NCI-H446 (cell line): Measurements from ENCODE around the gene UBL3.

Experiments
- DNase-seq, 2 experiments: peaks; one replicate each; lab custom pipeline; 2025; lab: John Stamatoyannopoulos, UW

The UBL3 gene

GRCh38 chr13:29850213-29850898 is at the start of gene UBL3:
UBL3 (minus strand) TSS chr13:29850617; CDS start chr13:29849538, 1,079 bp downstream.
- DNase-seq, result peak; percentile 57 to 87

GRCh38 chr13:29897102-29897501 is 46.7 kb upstream of the UBL3 start:
- no peak for DNase-seq

GRCh38 chr13:29893438-29893837 is 43.0 kb upstream of the UBL3 start:
- DNase-seq, result no peak

GRCh38 chr13:29892151-29892550 is 41.7 kb upstream of the UBL3 start:
- DNase-seq, result no peak

- no peak for DNase-seq
Measured at GRCh38 chr13:29889111-29889510, 38.7 kb upstream of the UBL3 start.

GRCh38 chr13:29888306-29888705 is 37.9 kb upstream of the UBL3 start:
- DNase-seq, result no peak

- no peak for DNase-seq
Measured at GRCh38 chr13:29887686-29888085, 37.3 kb upstream of the UBL3 start.

- no peak for DNase-seq
Measured at GRCh38 chr13:29887030-29887557, 36.7 kb upstream of the UBL3 start.

GRCh38 chr13:29886446-29886845 is 36.0 kb upstream of the UBL3 start:
- no peak for DNase-seq

- no peak for DNase-seq
Measured at GRCh38 chr13:29885989-29886388, 35.6 kb upstream of the UBL3 start.

GRCh38 chr13:29884671-29885430 is 34.4 kb upstream of the UBL3 start:
- DNase-seq, result no peak

- DNase-seq, result no peak
Measured at GRCh38 chr13:29883941-29884518, 33.6 kb upstream of the UBL3 start.

- DNase-seq, result no peak
Measured at GRCh38 chr13:29882076-29882475, 31.7 kb upstream of the UBL3 start.

GRCh38 chr13:29878101-29878500 is 27.7 kb upstream of the UBL3 start:
- no peak for DNase-seq

- no peak for DNase-seq
Measured at GRCh38 chr13:29877456-29878078, 27.1 kb upstream of the UBL3 start.

- no peak for DNase-seq
Measured at GRCh38 chr13:29875646-29876045, 25.2 kb upstream of the UBL3 start.

GRCh38 chr13:29868581-29868980 is 18.2 kb upstream of the UBL3 start:
- no peak for DNase-seq

- DNase-seq, result no peak
Measured at GRCh38 chr13:29865934-29866333, 15.5 kb upstream of the UBL3 start.

- DNase-seq, result no peak
Measured at GRCh38 chr13:29861694-29862110, 11.3 kb upstream of the UBL3 start.

- no peak for DNase-seq
Measured at GRCh38 chr13:29859971-29860370, 9.6 kb upstream of the UBL3 start.

GRCh38 chr13:29858667-29859066 is 8.2 kb upstream of the UBL3 start:
- no peak for DNase-seq

- DNase-seq, result no peak
Measured at GRCh38 chr13:29858231-29858630, 7.8 kb upstream of the UBL3 start.
